Activated CD4-positive, alpha-beta T cell treated with anti-CD3 and anti-CD28 coated beads, Interleukin-2, Interleukin-6, amounts not matched to agents 100 ng/mL and 50 ng/mL, durations not matched to agents 16 hours and 8 hours (primary cell): ENCODE measurements around the gene HAUS5.
"Not testable (repeated sequence)": the region's sequence is repeated elsewhere in the genome, so short reads cannot be mapped to it uniquely, and the experiment has no call there.

Experiments used
- DNase-seq: peaks from one replicate; pipeline ENCODE4 v3.0.0-alpha.2; 2020

HAUS5 gene

DNA sequence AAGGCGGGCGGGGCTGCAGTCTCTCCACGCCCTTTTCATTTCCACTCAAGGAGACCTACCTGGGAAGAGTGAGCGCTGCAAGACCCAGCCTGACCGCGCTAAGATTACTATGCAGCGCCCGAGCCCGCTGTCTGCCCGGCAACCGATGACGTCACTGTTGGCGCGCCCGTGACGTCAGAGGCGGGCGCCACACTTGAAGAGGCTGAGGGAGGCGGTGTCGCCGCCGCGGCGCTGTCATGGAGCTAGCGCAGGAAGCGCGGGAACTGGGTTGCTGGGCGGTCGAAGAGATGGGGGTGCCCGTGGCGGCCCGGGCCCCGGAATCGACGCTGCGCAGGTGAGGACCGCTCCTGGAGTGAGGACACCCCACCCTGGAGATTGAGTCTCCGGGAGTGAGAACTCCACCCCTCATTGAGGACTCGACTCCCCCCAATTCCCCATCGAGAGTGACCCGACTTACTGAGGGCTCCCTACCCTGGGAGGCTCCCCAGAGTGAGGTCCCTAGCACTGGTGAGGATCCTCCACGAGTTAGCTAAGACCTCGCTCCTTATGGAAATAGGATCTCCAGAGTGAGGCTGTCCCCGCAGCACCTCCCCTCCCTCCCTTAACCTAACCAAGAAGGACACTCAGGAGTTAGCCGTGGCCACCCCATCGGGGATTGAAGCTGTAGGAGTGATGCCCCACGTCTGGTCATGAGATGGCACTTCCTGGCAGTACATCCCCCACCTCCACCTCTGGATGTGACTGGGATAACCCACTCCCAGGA is at the start of gene HAUS5:
Gene HAUS5 (plus strand): TSS at position 177 of the 763 bp plus-strand sequence. CDS start 60 bp downstream, at position 237.
- peak; percentile 98 for DNase-seq

DNA sequence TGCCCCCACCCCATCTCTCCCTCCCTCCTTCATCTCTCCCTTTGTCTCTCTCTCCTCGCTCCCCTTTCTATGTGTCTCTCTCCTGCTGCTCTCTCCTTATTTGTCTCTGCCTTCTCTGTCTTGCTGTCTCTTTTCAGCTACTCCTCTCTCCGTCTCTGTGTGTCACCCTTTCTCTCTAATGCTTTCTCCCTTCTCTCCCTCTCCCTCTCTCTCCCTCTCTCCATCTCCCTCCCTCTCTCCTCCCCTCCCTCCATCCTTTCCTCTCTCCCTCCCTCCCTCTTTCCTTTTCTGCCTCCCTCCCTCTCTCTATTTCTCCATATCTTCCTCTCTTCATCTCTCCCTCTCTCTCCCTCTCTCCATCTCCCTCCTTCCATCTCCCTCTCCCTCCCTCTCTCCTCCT is 49.8 kb upstream of the HAUS5 start:
- DNase-seq, result no peak

DNA sequence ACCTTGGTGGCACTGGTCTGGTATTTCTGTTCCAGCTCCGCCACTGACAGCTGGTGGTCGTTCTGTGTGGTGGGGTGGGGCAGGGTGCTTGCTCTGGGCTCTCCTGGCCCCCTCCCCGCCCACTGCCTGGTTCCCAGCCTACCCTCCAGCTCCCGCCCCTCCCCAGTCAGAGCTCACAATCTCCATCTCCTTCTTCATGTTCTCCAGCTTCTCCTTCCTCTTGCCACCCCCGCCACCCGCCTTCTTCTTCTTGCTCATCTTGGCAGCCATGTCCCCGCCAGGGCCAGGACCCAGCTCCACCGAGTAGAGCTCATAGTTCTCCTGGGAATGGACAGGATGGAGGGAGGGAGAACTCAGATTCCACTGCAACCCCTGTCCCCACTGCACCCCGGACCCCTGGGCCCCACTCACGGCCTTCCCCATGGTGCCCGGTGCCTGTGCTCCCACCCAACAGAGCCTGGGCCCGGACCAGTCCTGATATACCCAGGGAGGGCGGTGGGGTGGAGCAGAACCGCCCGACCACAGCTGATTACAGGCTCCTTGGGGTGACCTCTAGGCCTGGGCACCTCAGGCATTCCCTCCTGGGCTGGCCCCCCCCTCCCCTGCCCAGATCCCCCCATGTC is 49.2 kb upstream of the HAUS5 start, which contains the start of gene ATP4A:
Gene ATP4A (minus strand): TSS at position 452 of the 623 bp plus-strand sequence. CDS start 29 bp downstream, at position 423.
- DNase-seq, result no peak

- DNase-seq, result no peak
Measured at GRCh38 chr19:35565016-35565856, 47.3 kb upstream of the HAUS5 start.

- no peak for DNase-seq
Measured at GRCh38 chr19:35566738-35567137, 45.8 kb upstream of the HAUS5 start.

- DNase-seq, result no peak
Measured at GRCh38 chr19:35569281-35569781, 43.2 kb upstream of the HAUS5 start.

DNA sequence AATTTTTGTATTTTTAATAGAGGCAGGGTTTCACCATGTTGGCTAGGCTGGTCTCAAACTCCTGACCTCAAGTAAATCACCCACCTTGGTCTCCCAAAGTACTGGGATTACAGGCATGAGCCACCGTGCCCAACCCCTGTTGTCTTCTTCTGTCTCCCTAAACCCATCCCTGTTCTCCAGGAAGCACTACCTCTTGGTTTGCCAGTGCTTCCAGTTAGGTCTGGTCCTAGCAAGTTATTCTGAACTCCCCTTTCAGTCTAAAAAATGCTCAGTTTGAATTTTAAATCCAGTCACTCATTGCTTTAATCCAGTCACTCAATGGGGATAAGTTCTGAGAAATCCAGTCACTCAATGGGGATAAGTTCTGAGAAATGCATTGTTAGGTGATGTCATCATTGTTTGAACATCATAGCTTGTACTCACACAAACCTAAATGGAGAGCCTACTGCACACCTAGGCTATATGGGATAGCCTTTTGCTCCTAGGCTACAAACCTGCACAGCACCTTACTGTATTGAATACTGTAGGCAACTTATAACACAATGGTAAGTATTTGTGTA is 41.0 kb upstream of the HAUS5 start:
- no peak for DNase-seq

GRCh38 chr19:35577918-35578317 is 34.6 kb upstream of the HAUS5 start:
- DNase-seq, result no peak

- no peak for DNase-seq
Measured at GRCh38 chr19:35578707-35579106, 33.8 kb upstream of the HAUS5 start.

- DNase-seq, result no peak
Measured at GRCh38 chr19:35582760-35583159, 29.8 kb upstream of the HAUS5 start.

DNA sequence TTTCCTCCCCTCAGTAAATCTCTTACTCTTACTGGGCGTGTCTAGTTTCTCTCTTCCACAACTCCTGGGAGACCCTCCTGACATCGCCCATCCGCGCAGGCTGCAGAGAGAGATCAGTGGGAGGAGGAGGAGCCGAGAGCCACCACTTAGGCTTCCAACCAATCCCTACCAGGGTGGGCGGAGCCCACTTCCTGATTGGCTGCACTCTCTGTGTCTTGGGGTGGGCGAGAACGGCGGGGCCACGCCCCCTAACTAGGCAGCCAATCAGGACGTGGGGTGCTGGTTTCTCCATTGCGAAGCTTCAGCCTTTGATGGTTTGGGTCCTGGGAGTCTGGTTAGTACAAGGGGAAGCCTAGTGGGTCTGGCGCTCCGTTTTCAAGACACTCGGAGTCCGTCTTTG is 26.7 kb upstream of the HAUS5 start, which contains the start of gene PMIS2:
Gene PMIS2 (plus strand): TSS at position 326 of the 400 bp plus-strand sequence. CDS start 87 bp downstream, outside the sequence.
- no peak for DNase-seq

DNA sequence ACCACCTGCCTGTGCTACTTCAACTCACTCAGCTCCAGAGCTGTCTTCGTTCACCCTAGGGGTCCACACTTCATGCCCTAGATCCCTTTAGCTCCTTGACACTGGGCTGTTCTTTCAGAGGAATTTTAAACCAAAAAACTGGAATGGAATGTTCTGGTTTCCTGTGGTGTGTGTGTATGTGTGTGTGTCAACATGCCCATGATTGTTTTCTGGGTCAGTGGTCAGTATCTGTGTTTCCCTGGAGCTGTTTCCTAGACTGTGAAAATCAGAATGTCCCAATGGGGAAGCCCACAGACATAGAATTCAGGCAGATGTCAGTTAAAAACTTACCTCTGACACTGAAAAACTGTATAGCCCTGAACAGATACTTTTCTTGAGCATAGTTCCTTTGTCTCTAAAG is 25.2 kb upstream of the HAUS5 start:
- DNase-seq, result no peak

GRCh38 chr19:35590875-35591274 is 21.7 kb upstream of the HAUS5 start:
- DNase-seq, result no peak

DNA sequence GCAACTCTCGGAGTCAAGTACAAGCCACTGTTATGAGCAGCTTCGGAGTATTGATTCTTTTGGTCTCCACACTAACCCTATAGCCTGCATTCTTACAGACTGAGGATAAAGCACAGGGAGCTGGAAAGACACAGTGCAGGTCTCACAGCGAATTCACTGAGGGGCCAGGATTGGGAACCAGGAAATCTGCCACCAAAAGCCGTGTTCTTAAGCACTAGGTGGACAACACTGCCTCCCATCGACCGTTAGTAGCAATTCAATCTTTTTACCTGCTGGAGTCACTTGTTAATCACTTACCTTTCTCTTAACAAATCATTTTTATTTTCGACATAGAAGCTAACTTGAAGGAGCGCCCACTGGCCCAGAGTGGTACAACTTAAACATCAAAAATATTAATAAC is 20.3 kb upstream of the HAUS5 start:
- peak; percentile 24 for DNase-seq

- not testable (repeated sequence) for DNase-seq
Measured at GRCh38 chr19:35595026-35595425, 17.5 kb upstream of the HAUS5 start.

DNA sequence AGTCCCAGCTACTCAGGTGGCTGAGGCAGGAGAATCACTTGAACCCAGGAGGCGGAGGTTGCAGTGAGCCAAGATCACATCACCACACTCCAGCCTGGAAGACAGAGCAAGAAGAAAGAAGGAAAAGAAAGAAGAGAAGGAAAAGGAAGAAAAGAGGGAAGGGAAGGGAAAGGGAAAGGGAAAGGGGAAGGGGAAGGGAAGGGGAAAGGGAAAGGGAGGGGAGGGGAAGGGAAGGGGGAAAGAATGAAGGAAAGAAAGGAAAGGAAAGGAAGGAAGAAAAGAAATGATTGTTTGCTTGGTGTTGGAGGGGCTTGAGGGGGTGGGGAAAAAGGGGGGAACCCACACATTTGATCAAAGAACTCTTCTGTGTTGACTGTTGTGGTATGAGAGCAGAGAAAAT is 16.6 kb upstream of the HAUS5 start:
- no peak for DNase-seq

GRCh38 chr19:35596366-35596999 is 16.1 kb upstream of the HAUS5 start:
- DNase-seq, result peak; percentile 35

- no peak for DNase-seq
Measured at GRCh38 chr19:35601971-35602370, 10.6 kb upstream of the HAUS5 start.

DNA sequence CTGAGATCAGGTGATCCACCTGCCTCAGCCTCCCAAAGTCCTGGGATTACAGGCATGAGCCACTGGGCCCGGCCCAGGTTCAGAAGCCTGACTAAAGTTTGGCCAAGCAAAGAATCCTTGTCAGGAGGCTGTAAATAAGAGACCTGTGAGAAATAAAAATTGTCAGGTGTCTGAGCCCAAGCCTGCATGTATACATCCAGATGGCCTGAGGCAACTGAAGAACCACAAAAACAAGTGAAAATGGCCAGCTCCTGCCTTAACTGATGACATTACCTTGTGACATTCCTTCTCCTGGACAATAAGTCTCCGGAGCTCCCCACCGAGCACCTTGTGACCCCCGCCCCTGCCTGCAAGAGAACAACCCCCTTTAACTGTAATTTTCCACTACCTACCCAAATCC is 8.1 kb upstream of the HAUS5 start:
- DNase-seq, result not testable (repeated sequence)

DNA sequence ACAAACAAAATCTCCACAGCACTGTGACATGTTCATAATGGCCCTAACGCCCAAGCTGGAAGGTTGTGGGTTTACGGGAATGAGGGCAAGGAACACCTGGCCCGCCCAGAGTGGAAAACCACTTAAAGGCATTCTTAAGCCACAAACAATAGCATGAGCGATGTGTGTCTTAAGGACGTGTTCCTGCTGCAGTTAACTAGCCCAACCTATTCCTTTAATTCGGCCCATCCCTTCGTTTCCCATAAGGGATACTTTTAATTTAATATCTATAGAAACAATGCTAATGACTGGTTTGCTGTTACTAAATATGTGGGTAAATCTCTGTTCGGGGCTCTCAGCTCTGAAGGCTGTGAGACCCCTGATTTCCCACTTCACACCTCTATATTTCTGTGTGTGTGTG is 5.4 kb upstream of the HAUS5 start:
- not testable (repeated sequence) for DNase-seq

GRCh38 chr19:35607661-35608060 is 4.9 kb upstream of the HAUS5 start:
- no peak for DNase-seq

- peak; percentile 15 for DNase-seq
Measured at GRCh38 chr19:35608251-35608650, 4.3 kb upstream of the HAUS5 start.
